Esophagus muscularis mucosa (tissue), 4 donors: ENCODE measurements around the gene TBC1D10B. TPM values are rescaled to one million over a fixed set of nuclear protein-coding genes. Genes with fewer than 3 reads are reported as not detected.

Source experiments
- DNase-seq: peaks from one replicate; pipeline ENCODE4 v3.0.0-alpha.2; 2017; ENCODE audit errors: extremely low spot score
- H3K27ac ChIP-seq, 4 donors: fragments of 200-600 bp; sonication (generic); replicated peaks in 1 of 4; 1 replicate in 3 of 4; 2 replicates in 1 of 4; pipeline ENCODE4 v1.5.1; 2016 to 2019; ENCODE audit warnings: mild to moderate bottlenecking in 1 of 4
- H3K27me3 ChIP-seq, 4 donors: fragments of 200-600 bp; sonication (generic); one replicate each; pipeline versions ENCODE4 v1.5.1 to v1.6.0; 2016 to 2019
- H3K36me3 ChIP-seq, 4 donors: fragments of 200-600 bp; sonication (generic); one replicate each; pipeline ENCODE4 v1.5.1; 2016 to 2019
- H3K4me1 ChIP-seq, 4 donors: fragments of 200-600 bp; sonication (generic); one replicate each; pipeline ENCODE4 v1.5.1; 2016 to 2019
- H3K4me3 ChIP-seq, 4 donors: fragments of 200-600 bp; sonication (generic); 1 replicate in 2 of 4; 2 replicates in 2 of 4; pipeline ENCODE4 v1.5.1; 2016 to 2019; ENCODE audit warnings: mild to moderate bottlenecking in 4 of 4, moderate library complexity in 1 of 4
- H3K9me3 ChIP-seq, 4 donors: fragments of 200-600 bp; sonication (generic); 1 replicate in 3 of 4; 2 replicates in 1 of 4; pipeline ENCODE4 v1.5.1; 2016 to 2019
- EP300 ChIP-seq: sonication (generic); formaldehyde crosslinking; IDR thresholded peaks from one replicate; pipeline ENCODE4 v1.6.1; 2017; ENCODE audit warnings: antibody characterized with exemption
- POLR2A ChIP-seq: fragments of 450-650 bp; IDR thresholded peaks from one replicate; pipeline ENCODE4 v1.6.1; 2017; ENCODE audit warnings: antibody characterized with exemption, moderate library complexity, mild to moderate bottlenecking, low read depth
- POLR2AphosphoS5 ChIP-seq, 2 donors: sonication (generic); formaldehyde crosslinking; IDR thresholded peaks; one replicate each; pipeline ENCODE4 v1.6.1; 2017; ENCODE audit warnings: antibody characterized with exemption in 2 of 2
- WGBS: methylation state at CpG from one replicate; pipeline ENCODE4 v1.1.5; 2018; 5-methylcytosine and 5-hydroxymethylcytosine counted together
- intact Hi-C: fragments of 100-400 bp; cut with DNase I; formaldehyde crosslinking; loops from one replicate; pipeline ENCODE4 v1.15.1; 2023
- total RNA-seq, 4 donors: library from RNA; depleted of rRNA; stranded (reverse); fragments of >200 nt; gene quantifications; one replicate each; pipeline versions ENCODE4 v1.1.0 to v1.2.1, GENCODE V29; 2016
- TF ChIP-seq, protein P1 (sequence below), 3 experiments: fragments of 200-600 bp in 2 of 3; fragments of 450-650 bp in 1 of 3; sonication (generic) in 2 of 3; IDR thresholded peaks; one replicate each; pipeline ENCODE4 v1.5.1; 2017 to 2019; ENCODE audit warnings: antibody characterized with exemption in 3 of 3, mild to moderate bottlenecking in 2 of 3, moderate library complexity in 1 of 3

TBC1D10B gene, protein sequence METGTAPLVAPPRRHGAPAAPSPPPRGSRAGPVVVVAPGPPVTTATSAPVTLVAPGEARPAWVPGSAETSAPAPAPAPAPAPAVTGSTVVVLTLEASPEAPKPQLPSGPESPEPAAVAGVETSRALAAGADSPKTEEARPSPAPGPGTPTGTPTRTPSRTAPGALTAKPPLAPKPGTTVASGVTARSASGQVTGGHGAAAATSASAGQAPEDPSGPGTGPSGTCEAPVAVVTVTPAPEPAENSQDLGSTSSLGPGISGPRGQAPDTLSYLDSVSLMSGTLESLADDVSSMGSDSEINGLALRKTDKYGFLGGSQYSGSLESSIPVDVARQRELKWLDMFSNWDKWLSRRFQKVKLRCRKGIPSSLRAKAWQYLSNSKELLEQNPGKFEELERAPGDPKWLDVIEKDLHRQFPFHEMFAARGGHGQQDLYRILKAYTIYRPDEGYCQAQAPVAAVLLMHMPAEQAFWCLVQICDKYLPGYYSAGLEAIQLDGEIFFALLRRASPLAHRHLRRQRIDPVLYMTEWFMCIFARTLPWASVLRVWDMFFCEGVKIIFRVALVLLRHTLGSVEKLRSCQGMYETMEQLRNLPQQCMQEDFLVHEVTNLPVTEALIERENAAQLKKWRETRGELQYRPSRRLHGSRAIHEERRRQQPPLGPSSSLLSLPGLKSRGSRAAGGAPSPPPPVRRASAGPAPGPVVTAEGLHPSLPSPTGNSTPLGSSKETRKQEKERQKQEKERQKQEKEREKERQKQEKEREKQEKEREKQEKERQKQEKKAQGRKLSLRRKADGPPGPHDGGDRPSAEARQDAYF
- 10 to 100 TPM; 21.2 to 41.5 (median 29.4) TPM for total RNA-seq

DNA sequence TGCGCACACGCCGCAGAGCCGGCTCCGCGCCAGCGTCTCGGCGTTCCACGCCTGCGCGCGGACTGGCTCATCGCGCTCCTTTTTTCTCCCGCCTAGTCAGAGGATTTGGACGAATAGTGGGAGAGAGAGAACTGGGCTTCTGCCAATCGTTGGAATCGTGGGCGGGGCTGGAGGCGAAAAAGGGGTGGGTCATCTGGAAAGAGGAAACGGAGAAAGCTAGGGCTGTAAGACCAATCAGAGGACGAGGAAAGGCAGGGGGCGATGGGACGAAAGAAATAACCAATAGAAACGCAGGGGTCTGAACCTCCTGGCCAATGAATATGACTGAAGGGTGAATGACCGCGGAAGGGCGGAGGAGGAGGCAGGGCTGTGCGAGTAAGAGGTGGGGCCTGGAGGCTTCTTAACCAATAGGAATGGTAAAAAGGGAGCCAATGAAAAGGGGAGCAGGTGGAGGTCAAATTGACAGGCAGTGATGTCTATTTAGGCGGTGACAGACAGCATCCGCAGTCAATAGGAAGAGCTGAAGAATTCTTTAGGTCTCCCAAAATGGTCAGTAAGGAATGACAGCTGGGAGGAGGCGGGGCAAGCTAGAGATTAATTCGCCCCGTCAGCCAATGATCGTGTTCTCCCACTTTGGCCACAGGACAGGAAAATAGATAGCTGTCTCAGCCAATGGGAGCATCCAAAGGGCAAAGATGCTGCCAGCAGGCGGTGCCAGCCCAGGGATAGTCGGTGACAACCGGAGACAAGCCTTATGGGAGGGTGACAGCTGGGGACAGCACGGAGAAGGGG, at the start of gene TBC1D10B:
Gene TBC1D10B, minus strand, starts transcription at position 39 of the 792 bp plus-strand sequence. CDS start 311 bp downstream, outside the sequence.
- peaks cover 37 to 49% (median 45%) of the 10 kb centered on the region in 4 donors for H3K4me1 ChIP-seq
- peak within 1 kb of the TSS; percentile 84 to 94 (median 92) for H3K27ac ChIP-seq
- intact Hi-C loops: no loop called here
- under 1% methylated on average over 40 of the region's 40 CpGs for WGBS
- peak within 1 kb of the TSS; percentile 87 to 96 (median 92) for H3K4me3 ChIP-seq
- no peaks in the 10 kb centered on the region for H3K9me3 ChIP-seq
- DNase-seq: peak; percentile 100
- TF ChIP-seq EP300: no peak
- peak; percentile 63 to 94 for TF ChIP-seq POLR2AphosphoS5 (IDR thresholded peaks at IDR 0.05)
- peaks cover 0 to 10% (median 4%) of the 10 kb centered on the region in 4 donors for H3K36me3 ChIP-seq
- no peaks in the 10 kb centered on the region for H3K27me3 ChIP-seq

DNA sequence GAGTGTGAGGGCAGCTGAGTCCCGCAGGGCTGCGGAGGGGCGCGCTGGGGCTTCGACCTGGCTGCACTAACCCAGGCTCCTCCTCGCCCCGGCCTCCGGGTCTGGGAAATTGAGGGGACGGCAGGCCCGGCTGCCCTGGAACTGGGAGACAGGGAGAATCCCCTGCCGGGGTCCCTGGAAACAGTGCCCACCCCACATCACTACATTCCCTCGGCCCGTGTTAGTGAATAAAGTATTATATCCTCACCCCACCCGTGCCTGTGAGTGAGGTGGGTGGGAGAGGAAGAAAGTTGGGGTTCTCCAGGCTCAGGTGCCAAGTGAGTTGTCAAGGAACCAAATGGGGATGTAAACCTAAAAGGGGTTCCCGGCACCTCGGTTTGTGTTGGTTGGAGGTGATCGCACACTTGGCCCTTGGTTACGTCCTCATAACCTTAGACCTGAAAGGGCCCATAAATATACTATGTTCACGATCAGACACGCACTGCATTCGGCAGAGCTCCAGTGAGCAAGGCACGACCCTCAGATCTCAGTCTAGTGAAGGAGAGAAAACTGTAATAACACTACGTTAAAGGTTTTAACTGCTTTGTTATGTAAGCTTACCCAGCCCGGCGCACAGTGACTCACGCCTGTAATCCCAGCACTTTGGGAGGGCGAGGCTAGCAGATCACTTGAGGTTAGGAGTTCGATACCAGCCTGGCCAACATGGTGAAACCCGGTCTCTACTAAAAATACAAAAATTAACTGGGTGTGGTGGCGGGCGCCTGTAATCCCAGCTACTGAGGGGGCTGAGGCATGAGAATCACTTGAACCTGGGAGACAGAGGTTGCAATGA, 48.3 kb upstream of the TBC1D10B start:
- H3K4me3 ChIP-seq: peak overlapping the region; percentile 63 to 69 (median 66)
- peaks cover 4 to 19% (median 18%) of the 10 kb centered on the region in 4 donors for H3K4me1 ChIP-seq
- no peak for DNase-seq
- 89% methylated on average over 18 of the region's 31 CpGs for WGBS
- H3K27me3 ChIP-seq: no peaks in the 10 kb centered on the region
- TF ChIP-seq, protein P1, sequence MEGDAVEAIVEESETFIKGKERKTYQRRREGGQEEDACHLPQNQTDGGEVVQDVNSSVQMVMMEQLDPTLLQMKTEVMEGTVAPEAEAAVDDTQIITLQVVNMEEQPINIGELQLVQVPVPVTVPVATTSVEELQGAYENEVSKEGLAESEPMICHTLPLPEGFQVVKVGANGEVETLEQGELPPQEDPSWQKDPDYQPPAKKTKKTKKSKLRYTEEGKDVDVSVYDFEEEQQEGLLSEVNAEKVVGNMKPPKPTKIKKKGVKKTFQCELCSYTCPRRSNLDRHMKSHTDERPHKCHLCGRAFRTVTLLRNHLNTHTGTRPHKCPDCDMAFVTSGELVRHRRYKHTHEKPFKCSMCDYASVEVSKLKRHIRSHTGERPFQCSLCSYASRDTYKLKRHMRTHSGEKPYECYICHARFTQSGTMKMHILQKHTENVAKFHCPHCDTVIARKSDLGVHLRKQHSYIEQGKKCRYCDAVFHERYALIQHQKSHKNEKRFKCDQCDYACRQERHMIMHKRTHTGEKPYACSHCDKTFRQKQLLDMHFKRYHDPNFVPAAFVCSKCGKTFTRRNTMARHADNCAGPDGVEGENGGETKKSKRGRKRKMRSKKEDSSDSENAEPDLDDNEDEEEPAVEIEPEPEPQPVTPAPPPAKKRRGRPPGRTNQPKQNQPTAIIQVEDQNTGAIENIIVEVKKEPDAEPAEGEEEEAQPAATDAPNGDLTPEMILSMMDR (IDR thresholded peaks at IDR 0.05): no peak
- TF ChIP-seq POLR2AphosphoS5 (IDR thresholded peaks at IDR 0.05): no peak
- TF ChIP-seq POLR2A: no peak
- TF ChIP-seq EP300: no peak
- H3K36me3 ChIP-seq: peaks cover 5 to 44% (median 32%) of the 10 kb centered on the region in 4 donors
- no peaks in the 10 kb centered on the region for H3K9me3 ChIP-seq
- H3K27ac ChIP-seq: peak overlapping the region; percentile 82 to 90 (median 86)
- intact Hi-C loops: no loop called here

DNA sequence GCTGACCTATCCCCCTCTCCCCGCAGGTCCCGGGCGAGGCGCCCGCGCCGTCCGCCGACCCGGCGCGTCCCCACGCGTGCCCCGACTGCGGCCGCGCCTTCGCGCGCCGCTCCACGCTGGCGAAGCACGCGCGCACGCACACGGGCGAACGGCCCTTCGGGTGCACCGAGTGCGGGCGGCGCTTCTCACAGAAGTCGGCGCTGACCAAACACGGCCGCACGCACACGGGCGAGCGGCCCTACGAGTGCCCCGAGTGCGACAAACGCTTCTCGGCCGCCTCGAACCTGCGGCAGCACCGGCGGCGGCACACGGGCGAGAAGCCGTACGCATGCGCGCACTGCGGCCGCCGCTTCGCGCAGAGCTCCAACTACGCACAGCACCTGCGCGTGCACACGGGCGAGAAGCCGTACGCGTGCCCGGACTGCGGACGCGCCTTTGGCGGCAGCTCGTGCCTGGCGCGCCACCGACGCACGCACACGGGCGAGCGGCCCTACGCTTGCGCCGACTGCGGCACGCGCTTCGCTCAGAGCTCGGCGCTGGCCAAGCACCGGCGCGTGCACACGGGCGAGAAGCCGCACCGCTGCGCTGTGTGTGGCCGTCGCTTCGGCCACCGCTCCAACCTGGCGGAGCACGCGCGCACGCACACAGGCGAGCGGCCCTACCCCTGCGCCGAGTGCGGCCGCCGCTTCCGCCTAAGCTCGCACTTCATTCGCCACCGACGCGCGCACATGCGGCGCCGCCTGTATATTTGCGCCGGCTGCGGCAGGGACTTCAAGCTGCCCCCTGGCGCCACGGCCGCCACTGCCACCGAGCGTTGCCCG, 47.4 kb upstream of the TBC1D10B start:
- Histone ChIP-seq H3K4me1 (peaks cover 4 to 19% (median 18%) of the 10 kb centered on the region in 4 donors), H3K27ac (peak overlapping the region; percentile 82 to 90 (median 86)), H3K36me3 (peaks cover 0 to 44% (median 26%) of the 10 kb centered on the region in 4 donors), H3K4me3 (peak overlapping the region; percentile 63 to 69 (median 66)), H3K27me3 (no peaks in the 10 kb centered on the region), H3K9me3 (no peaks in the 10 kb centered on the region)
- DNase-seq: no peak
- TF ChIP-seq POLR2AphosphoS5 (IDR thresholded peaks at IDR 0.05) (peak; percentile 78 to 86), EP300 (no peak), POLR2A (no peak)
- TF ChIP-seq, protein P1 (IDR thresholded peaks at IDR 0.05): peak; percentile 24 to 30 (median 24)
- WGBS: under 1% methylated on average over 22 of the region's 140 CpGs
- intact Hi-C loops: no loop called here
